ENCODE measurements around the gene STXBP1. TPM values are rescaled to one million over a fixed set of nuclear protein-coding genes. Genes with fewer than 3 reads are reported as not detected.

The STXBP1 gene
- total and polyA plus RNA-seq, 4 donors: 19.2 to 65.8 (median 46.7) TPM

- 92 to 97% methylated on average over 13 of the region's 13 CpGs for WGBS, 2 donors
Measured at GRCh38 chr9:127723013-127723412, 110.9 kb downstream of the STXBP1 start.

DNA sequence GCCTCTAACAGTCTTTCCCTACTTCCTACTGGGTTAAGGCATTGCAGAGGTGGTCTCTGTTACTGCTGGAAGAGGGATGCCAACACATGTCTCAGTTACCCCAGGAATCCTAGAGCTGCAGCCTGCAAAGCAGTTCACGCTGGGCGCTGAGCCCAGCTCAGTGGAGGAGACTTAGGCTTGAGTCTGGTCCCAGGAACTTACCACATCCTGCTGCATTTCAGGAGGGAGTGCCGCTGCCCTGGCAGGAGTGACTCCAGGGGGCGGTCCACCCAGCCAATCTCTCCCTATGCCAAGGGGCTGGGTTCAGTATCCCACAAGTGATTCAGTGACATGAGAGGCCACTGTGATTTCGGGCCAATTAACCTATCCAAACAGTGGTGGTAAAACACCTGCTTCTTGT lies 111.4 kb downstream of the STXBP1 start:
- no peak overlapping the region for H3K4me3 ChIP-seq
- WGBS, 2 donors: 59 to 79% methylated on average over 5 of the region's 5 CpGs
- ATAC-seq (ENCODE audit: insufficient read depth, low FRiP score) (peak; percentile 57), DNase-seq (peak in 1 of 3 donors; percentile 25)
- no peaks in the 10 kb centered on the region for H3K9me3 ChIP-seq (ENCODE audit: control insufficient read depth in 4 of 4, insufficient read depth in 3 of 4, low read length in 3 of 4)
- H3K27ac ChIP-seq (ENCODE audit: low read depth in 1 of 2, low read length in 1 of 2): no peak overlapping the region
- peaks cover 0 to 9% (median 4%) of the 10 kb centered on the region in 5 donors for H3K4me1 ChIP-seq (ENCODE audit: control insufficient read depth in 5 of 5, insufficient read depth in 5 of 5, low read length in 5 of 5)
- H3K9ac ChIP-seq (ENCODE audit: insufficient read depth in 1 of 2, low read length in 2 of 2): no peak overlapping the region
- TF ChIP-seq CTCF (IDR thresholded peaks at IDR 0.05; ENCODE audit: control extremely low read depth, extremely low read depth): no peak
- no peaks in the 10 kb centered on the region for H3K27me3 ChIP-seq (ENCODE audit: control insufficient read depth in 3 of 3, insufficient read depth in 3 of 3, low read length in 2 of 3)
- H3K36me3 ChIP-seq (ENCODE audit: control insufficient read depth in 4 of 4, insufficient read depth in 4 of 4, low read length in 4 of 4): no peaks in the 10 kb centered on the region

More at GRCh38 chr9:127723013-127723412, 110.9 kb downstream of the STXBP1 start:
- Histone ChIP-seq H3K4me3 (no peak overlapping the region), H3K27ac (ENCODE audit: low read depth in 1 of 2, low read length in 1 of 2) (no peak overlapping the region), H3K36me3 (ENCODE audit: control insufficient read depth in 4 of 4, insufficient read depth in 4 of 4, low read length in 4 of 4) (no peaks in the 10 kb centered on the region), H3K9ac (ENCODE audit: insufficient read depth in 1 of 2, low read length in 2 of 2) (no peak overlapping the region), H3K9me3 (ENCODE audit: control insufficient read depth in 4 of 4, insufficient read depth in 3 of 4, low read length in 3 of 4) (no peaks in the 10 kb centered on the region), H3K27me3 (ENCODE audit: control insufficient read depth in 3 of 3, insufficient read depth in 3 of 3, low read length in 2 of 3) (no peaks in the 10 kb centered on the region), H3K4me1 (ENCODE audit: control insufficient read depth in 5 of 5, insufficient read depth in 5 of 5, low read length in 5 of 5) (peaks cover 0 to 9% (median 4%) of the 10 kb centered on the region in 5 donors)
- ATAC-seq (ENCODE audit: insufficient read depth, low FRiP score) (no peak), DNase-seq (no peak)
- no peak for TF ChIP-seq CTCF (IDR thresholded peaks at IDR 0.05; ENCODE audit: control extremely low read depth, extremely low read depth)

GRCh38 chr9:127724012-127724411 lies 111.9 kb downstream of the STXBP1 start:
- Histone ChIP-seq H3K9me3 (ENCODE audit: control insufficient read depth in 4 of 4, insufficient read depth in 3 of 4, low read length in 3 of 4) (no peaks in the 10 kb centered on the region), H3K9ac (ENCODE audit: insufficient read depth in 1 of 2, low read length in 2 of 2) (no peak overlapping the region), H3K4me1 (ENCODE audit: control insufficient read depth in 5 of 5, insufficient read depth in 5 of 5, low read length in 5 of 5) (peaks cover 0 to 9% (median 4%) of the 10 kb centered on the region in 5 donors), H3K4me3 (no peak overlapping the region), H3K27ac (ENCODE audit: low read depth in 1 of 2, low read length in 1 of 2) (no peak overlapping the region), H3K36me3 (ENCODE audit: control insufficient read depth in 4 of 4, insufficient read depth in 4 of 4, low read length in 4 of 4) (no peaks in the 10 kb centered on the region), H3K27me3 (ENCODE audit: control insufficient read depth in 3 of 3, insufficient read depth in 3 of 3, low read length in 2 of 3) (no peaks in the 10 kb centered on the region)
- no peak for TF ChIP-seq CTCF (IDR thresholded peaks at IDR 0.05; ENCODE audit: control extremely low read depth, extremely low read depth)
- DNase-seq (peak in 1 of 3 donors; percentile 34), ATAC-seq (ENCODE audit: insufficient read depth, low FRiP score) (peak; percentile 6)
- WGBS, 2 donors: 50 to 65% methylated on average over 23 of the region's 23 CpGs

DNA sequence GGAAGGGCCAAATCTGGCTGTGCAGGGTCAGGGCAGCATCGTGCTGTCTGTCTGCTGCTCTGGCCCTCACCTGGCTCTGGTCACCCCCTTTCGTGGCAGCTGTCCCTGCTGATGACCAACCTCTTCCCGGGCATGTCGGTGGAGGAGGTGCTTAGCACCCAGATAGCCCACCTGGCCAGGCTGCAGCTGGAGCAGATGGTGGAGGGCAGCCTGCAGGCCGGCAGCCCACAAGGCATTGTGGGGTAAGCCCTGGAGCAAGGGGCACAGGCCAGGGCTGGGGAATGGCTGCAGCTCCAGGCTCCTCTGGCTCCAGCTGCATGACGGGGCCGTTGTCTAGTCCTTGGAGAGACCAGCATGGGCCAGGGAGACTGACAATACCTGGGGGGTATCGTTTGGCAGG lies 114.8 kb downstream of the STXBP1 start:
- TF ChIP-seq CTCF (IDR thresholded peaks at IDR 0.05; ENCODE audit: control extremely low read depth, extremely low read depth): no peak
- Histone ChIP-seq H3K9ac (ENCODE audit: insufficient read depth in 1 of 2, low read length in 2 of 2) (no peak overlapping the region), H3K4me3 (no peak overlapping the region), H3K9me3 (ENCODE audit: control insufficient read depth in 4 of 4, insufficient read depth in 3 of 4, low read length in 3 of 4) (no peaks in the 10 kb centered on the region), H3K27ac (ENCODE audit: low read depth in 1 of 2, low read length in 1 of 2) (no peak overlapping the region), H3K36me3 (ENCODE audit: control insufficient read depth in 4 of 4, insufficient read depth in 4 of 4, low read length in 4 of 4) (peaks cover 0 to 8% (median 2%) of the 10 kb centered on the region in 4 donors), H3K27me3 (ENCODE audit: control insufficient read depth in 3 of 3, insufficient read depth in 3 of 3, low read length in 2 of 3) (no peaks in the 10 kb centered on the region), H3K4me1 (ENCODE audit: control insufficient read depth in 5 of 5, insufficient read depth in 5 of 5, low read length in 5 of 5) (peaks cover 0 to 9% (median 4%) of the 10 kb centered on the region in 5 donors)
- 83 to 86% methylated on average over 8 of the region's 8 CpGs for WGBS, 2 donors
- DNase-seq (no peak), ATAC-seq (ENCODE audit: insufficient read depth, low FRiP score) (no peak)
